NCI-H748 (cell line): Measurements from ENCODE around the gene GLDC.
A peak's percentile ranks its signal among the peaks of the same experiment; 100 is the strongest.
"Not testable (repeated sequence)": the region's sequence is repeated elsewhere in the genome, so short reads cannot be mapped to it uniquely, and the experiment has no call there.

Experiments
- DNase-seq: peaks from one replicate; lab custom pipeline; 2025; ENCODE audit not compliant: unreplicated experiment; lab: John Stamatoyannopoulos, UW

Gene GLDC

DNA sequence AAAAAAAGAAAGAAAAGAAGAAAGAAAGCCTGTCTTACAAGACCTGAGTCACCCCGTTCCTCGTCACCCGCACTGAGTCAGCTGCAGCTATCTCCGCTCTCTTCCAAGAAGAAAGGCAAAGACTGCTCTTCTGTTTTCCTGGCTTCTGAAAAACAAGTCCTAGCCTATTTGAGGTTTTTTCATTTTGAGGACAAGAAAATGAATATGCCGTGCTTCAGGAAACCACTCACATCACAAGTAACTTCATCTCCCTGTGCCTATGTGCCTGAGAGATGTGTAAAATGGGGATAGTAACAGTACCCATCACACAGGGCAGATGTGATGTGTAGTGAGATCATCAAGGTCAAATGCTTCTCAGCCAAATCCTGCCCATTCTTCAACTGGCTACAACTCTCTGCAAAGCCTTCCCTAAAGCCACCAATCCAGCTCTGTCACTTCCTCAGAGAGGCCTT lies 78.4 kb downstream of the GLDC start:
- DNase-seq, result no peak

DNA sequence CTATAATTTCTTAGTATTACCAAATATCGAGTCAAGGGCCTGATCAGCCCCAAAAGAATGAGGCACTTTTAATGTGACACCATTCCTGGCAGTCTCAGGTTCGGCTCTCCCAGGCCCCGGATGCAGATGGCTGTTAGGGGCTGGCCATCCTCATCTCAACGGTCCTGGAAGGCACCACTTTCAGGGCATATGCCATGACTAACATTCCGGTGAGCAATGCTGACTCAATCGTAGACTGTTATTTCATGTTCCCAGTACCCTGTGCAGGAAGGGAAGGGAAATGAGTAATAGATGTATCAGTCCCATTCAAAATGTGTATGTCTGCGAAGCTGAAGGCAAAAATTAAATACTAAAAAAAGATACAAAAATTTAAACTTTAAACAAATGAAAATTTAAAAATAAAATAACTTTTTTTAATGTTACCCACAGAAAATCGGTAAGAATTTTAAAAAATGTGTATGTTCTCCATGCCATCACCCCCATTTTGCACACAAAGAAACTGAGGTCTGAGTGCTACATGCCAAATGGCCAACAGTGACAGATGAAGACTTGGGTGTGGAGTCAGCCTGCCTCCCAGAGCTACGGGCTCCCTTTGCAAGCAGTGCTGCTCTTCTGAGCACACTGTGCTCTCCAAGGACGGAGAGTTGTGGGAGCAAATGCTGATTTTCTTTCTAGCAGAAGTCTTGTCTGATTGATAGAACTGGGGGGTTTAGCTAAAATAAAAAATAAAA lies 79.0 kb downstream of the GLDC start:
- DNase-seq, result no peak

DNA sequence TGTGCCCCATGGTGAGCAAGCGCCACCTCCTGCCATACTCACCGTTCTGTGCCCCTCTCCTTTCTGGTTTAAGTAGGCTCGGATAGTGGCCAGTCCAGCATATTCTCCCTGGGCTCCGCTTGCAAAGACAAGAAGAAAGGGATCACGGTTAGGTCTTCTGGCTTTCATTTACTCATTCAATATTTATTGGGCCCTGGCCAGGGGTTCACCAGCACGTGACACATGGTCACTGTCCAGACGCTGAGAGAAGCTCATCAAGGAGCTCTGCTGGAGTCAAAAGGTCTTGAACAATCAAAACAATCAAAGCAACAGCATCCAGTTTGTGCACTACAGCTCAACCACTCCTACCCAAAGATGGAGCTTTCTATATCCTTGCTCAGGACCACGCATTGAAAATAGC lies 80.2 kb downstream of the GLDC start:
- no peak for DNase-seq

GRCh38 chr9:6564868-6565267 lies 80.7 kb downstream of the GLDC start:
- no peak for DNase-seq

GRCh38 chr9:6564360-6564759 lies 81.2 kb downstream of the GLDC start:
- no peak for DNase-seq

DNA sequence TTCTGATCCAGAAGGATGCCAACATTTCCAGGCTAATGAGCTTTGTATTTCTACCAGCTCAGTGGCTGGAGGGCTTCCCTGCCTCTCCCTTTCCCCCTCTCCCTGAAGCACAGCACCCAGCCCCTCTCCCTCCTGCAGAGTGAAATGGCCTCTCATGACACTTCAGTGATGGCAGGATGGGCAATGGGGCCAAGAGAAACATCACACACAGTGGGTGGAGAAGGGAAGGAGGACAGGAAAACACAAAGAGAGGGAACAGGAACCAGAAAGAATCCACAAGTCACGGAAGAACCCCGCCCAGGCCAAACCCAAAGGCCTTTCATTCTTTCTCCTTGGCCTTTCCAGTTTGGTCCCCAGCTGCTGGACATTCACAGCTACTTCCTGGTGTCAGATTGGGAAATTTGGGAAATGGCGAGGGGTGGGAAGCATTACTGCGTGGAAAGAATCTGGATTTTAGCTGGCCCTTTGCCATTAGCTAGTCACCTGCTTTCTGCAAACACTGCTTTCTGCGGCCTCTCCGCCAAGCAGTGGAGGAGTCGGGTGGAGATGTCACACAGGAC lies 82.6 kb downstream of the GLDC start:
- DNase-seq, result no peak

DNA sequence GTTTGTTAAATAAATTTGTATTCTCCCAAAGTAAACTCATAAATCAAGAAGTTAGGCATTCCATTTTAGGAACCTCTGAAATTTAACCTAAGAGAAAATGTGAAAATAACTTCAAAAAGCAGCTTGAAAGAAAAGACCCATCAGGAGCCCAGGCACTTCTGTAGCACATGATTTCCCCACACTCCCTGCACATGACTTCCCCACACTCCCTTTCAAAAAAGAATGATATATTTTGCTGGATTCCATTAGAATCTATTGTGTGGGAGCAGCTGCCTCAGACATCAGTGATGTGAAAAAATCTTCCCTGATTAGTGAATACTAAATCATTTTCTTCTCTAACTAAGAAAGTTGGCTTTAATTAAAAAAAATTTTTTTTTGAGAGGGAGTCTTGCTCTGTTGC lies 83.3 kb downstream of the GLDC start:
- no peak for DNase-seq

DNA sequence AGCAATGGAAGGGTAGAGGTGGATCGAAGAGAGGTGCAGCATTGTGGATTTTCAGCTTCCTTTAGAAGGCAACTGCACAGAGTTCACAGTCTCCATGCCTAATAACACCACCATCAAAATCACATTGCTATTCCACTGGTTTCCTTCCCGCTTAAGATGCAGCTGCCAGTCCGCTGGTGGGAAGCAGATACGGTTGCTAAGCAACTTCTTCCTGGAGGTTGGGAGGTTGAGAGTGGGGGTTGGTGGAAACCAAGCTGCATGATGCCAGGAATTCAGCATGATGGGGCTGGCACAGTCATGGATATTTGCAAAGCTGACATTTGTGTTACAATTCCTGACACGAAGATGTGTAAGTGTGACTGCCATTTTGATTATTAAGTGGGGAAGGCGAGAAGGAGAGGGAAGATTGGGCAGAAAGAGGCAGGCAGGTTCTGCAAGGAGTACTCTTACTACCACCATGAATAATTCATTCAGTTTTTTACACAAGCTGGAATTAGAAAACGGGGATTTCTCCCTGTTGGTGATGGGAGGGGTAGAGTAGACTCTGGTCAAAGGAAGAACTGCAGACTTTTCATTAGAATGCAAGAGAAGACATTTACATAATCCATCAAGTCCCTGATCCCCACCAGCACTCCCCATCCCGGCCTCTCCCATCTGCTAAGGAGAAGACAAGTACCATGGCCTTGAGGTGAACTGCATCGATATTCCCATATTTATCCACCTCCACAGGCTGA lies 87.5 kb downstream of the GLDC start:
- DNase-seq, result peak; percentile 93

DNA sequence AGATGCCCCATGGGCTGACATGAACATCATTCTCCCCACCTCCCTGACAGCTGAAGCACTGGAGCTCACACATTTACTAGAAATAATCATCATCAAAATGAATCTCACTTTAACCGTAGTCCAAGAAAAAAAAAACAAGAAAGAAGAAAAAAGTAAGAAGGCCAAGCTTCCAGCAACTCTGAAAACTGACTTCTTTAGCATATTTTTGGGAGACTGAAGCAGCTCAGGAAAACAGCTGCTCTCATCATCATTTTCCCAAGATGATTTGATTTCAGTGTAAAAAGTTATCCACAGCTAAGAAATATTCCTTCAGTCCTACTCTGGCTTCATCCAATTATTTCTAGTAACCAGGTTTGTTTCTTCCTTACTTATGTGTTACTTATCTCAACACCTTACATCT lies 91.7 kb downstream of the GLDC start:
- no peak for DNase-seq

DNA sequence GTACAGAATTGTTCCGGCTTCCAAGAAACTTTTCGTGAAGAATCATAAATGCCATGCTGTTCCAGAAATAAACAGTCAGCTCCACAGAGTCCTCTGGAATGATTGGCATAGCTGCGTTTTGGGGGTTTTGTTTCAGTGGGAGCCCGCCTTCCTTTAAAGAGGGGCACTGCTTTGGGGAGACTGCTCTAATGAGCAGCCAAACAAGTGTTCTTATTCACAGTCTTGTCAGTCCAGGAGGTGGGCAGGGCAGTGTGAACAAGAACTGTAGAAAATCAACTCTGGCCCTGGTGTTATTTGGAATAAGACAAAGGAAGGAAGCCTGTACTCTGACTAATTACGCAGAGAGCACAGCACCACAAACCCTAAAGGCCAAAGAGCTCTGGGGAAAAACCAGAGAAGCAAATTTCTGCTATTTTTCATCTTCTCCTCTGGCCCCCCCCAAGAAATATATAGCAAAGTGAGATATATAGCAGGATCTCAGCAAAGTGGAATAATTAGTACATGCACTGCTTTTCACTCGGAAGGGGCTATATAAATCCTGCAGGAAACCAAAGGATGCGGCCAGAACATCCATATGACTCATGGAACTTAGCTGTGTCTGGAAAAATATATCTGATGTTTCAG lies 92.9 kb downstream of the GLDC start:
- DNase-seq, result peak; percentile 44

DNA sequence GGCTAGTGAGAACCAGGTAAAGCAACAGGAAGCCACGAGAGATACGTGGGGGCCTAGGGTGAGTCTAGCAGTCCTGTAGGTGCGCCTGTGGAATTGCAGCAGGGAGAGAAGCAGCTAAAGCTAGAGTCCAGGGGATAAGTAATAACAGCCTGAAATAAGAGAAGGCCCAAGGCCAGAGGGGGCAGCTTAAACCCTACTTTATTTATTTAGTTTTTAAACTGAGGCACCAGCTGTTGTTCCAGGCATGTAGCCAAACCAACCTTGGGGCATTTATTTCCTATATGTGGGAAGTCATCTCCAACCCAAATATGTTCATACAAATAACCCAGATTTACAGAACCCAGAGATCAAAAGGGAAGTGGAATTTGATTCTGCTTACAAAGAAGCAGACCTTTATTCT lies 93.5 kb downstream of the GLDC start:
- peak; percentile 90 for DNase-seq

DNA sequence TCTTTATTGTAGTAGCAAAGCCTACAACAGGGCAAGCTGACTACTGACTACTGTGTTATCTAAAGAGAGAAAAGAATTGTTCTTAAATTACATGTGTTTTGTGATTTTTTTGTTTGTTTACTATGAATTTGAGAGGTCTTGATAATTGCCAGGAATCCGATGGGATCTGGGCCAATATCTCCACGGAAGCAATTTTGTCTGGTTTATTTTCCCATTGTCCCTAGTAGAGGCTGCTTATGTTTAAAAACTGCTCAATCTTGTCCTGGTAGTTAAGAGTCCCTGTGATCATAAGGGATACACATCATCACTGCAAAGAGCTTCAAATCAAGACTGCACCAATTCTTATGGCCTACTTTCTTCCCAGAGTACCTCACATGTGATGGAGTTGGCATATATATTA lies 94.4 kb downstream of the GLDC start:
- peak; percentile 78 for DNase-seq

- peak; percentile 97 for DNase-seq
Observed at GRCh38 chr9:6549106-6549800, 96.3 kb downstream of the GLDC start.

- no peak for DNase-seq
Observed at GRCh38 chr9:6545017-6545691, 100.4 kb downstream of the GLDC start.

- no peak for DNase-seq
Observed at GRCh38 chr9:6543204-6543603, 102.3 kb downstream of the GLDC start.

- DNase-seq, result not testable (repeated sequence)
Observed at GRCh38 chr9:6542617-6543016, 102.9 kb downstream of the GLDC start.

- no peak for DNase-seq
Observed at GRCh38 chr9:6538666-6539071, 106.9 kb downstream of the GLDC start.

GRCh38 chr9:6535594-6535993 lies 109.9 kb downstream of the GLDC start:
- DNase-seq, result no peak

GRCh38 chr9:6525326-6526045 lies 120.0 kb downstream of the GLDC start:
- no peak for DNase-seq

DNA sequence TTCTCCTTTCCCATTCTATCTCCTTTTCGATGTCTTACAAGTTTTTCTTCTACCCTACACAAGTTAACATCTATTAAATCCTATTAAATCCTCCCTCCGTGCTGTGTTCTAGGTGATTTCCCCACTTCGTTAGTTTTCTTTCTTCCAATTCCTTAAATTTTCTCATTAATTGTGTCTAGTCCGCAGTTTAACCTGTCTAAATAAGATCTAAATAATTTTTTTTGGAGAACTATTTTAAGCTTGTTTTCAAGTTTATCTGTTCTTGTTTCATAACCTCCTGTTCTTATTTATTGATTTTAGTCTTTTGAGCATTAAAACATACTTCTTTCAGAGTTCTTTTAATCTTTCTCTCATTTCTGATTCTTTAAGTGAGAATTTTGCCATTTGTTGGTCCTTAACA lies 123.3 kb downstream of the GLDC start:
- DNase-seq, result no peak
